GM12878 (cell line): Measurements from ENCODE around the gene MRPS18A. TPM values are rescaled to one million over a fixed set of nuclear protein-coding genes. Genes with fewer than 3 reads are reported as not detected.

Experiments
- BACH1 ChIP-seq: fragments of 450-650 bp; IDR thresholded peaks from 2 replicates; pipeline ENCODE4 v1.6.1; 2017; ENCODE audit warnings: mild to moderate bottlenecking, borderline replicate concordance
- CTCF ChIP-seq, 3 experiments: IDR thresholded peaks in 2 of 3; conservative IDR thresholded peaks in 1 of 3; 2 replicates each; pipeline ENCODE4 v1.5.1; 2011; ENCODE audit warnings: low read depth in 3 of 3, low read length in 3 of 3, mild to moderate bottlenecking in 3 of 3, control low read depth in 2 of 3, moderate library complexity in 2 of 3, inconsistent platforms in 1 of 3, mixed read lengths in 1 of 3; ENCODE audit not compliant: control insufficient read depth in 2 of 3, insufficient read depth in 1 of 3; ENCODE audit errors: extremely low read depth in 1 of 3
- IKZF2 ChIP-seq, 2 experiments: fragments of 450-650 bp; IDR thresholded peaks; 2 replicates each; pipeline ENCODE4 v1.6.1; 2017; ENCODE audit warnings: mild to moderate bottlenecking in 2 of 2, moderate library complexity in 2 of 2
- KDM1A ChIP-seq: fragments of 200-600 bp; sonication (generic); IDR thresholded peaks from 2 replicates; pipeline ENCODE4 v1.6.1; 2016; ENCODE audit warnings: borderline replicate concordance
- MLLT1 ChIP-seq: fragments of 450-650 bp; IDR thresholded peaks from 2 replicates; pipeline ENCODE4 v1.6.1; 2016; ENCODE audit warnings: mild to moderate bottlenecking
- MTA3 ChIP-seq: IDR thresholded peaks from 2 replicates; pipeline ENCODE4 v1.6.1; 2012; ENCODE audit warnings: low read length, inconsistent platforms, borderline replicate concordance
- PKNOX1 ChIP-seq: fragments of 450-650 bp; IDR thresholded peaks from 2 replicates; pipeline ENCODE4 v1.6.1; 2016; ENCODE audit warnings: mild to moderate bottlenecking
- POLR2AphosphoS5 ChIP-seq: IDR thresholded peaks from 2 replicates; pipeline ENCODE4 v1.6.1; 2011; ENCODE audit warnings: mild to moderate bottlenecking, low read length, inconsistent platforms
- RBBP5 ChIP-seq: fragments of 200-600 bp; sonication (generic); conservative IDR thresholded peaks from 2 replicates; pipeline ENCODE4 v1.6.1; 2016
- SMAD5 ChIP-seq: IDR thresholded peaks from 2 replicates; pipeline ENCODE4 v1.6.1; 2016; ENCODE audit warnings: antibody characterized with exemption, low read depth
- TCF12 ChIP-seq: IDR thresholded peaks from 2 replicates; pipeline ENCODE4 v1.6.1; 2011; ENCODE audit warnings: low read depth, mild to moderate bottlenecking, low read length
- YY1 ChIP-seq: IDR thresholded peaks from 2 replicates; pipeline ENCODE4 v1.6.1; 2011; ENCODE audit warnings: low read depth, mild to moderate bottlenecking, low read length
- ZBTB4 ChIP-seq: fragments of 450-650 bp; formaldehyde crosslinking; IDR thresholded peaks from 2 replicates; pipeline ENCODE4 v1.4.0; 2022; ENCODE audit warnings: mild to moderate bottlenecking, moderate library complexity
- polyA plus RNA-seq, 11 experiments: library from polyadenylated mRNA; depleted of rRNA in 4 of 11; unstranded in 6 of 11; stranded (reverse) in 5 of 11; fragments of >200 nt; fragmentation: Nextera tagmentation in 4 of 11; fragmentation: Illumina TruSeq in 1 of 11; extraction: Ambion mirVana in 4 of 11; extraction: Trizol in 1 of 11; gene quantifications; 1 replicate in 1 of 11; 2 replicates in 10 of 11; pipeline versions ENCODE4 v1.2.1 to v1.2.3, GENCODE V29; 2011 to 2016; ENCODE audit warnings: inconsistent platforms in 2 of 11, missing spikeins in 2 of 11, low read depth in 1 of 11
- total RNA-seq, 4 experiments: library from RNA; depleted of rRNA in 3 of 4; stranded (reverse); fragments of >200 nt in 3 of 4; fragmentation: Illumina TruSeq in 1 of 4; extraction: Trizol in 1 of 4; gene quantifications; 2 replicates each; pipeline versions ENCODE4 v1.2.1 to v1.2.3, GENCODE V29; 2013 to 2021

Gene MRPS18A
- total and polyA plus RNA-seq, 10 of the 15 experiments (the other 5 are each of a cell fraction or from before 2014, with no cell fraction given): 66.3 to 158 (median 98.7) TPM

- TF ChIP-seq KDM1A: no peak
- TF ChIP-seq CTCF (IDR thresholded peaks at IDR 0.05 in 2 of 3, conservative IDR thresholded peaks at IDR 0.05 in 1 of 3; ENCODE audit: control insufficient read depth in 2 of 3, extremely low read depth in 1 of 3, insufficient read depth in 1 of 3, low read depth in 3 of 3, low read length in 3 of 3): peak; percentile 95 to 99 (median 95)
- peak; percentile 25; the same call in 1 of the 2 replicates for TF ChIP-seq POLR2AphosphoS5
- TF ChIP-seq PKNOX1: no peak
- TF ChIP-seq IKZF2 (IDR thresholded peaks at IDR 0.05): peak in 1 of 2 experiments; percentile 26; a peak in 2 of 4 replicates
- peak; percentile 34; the same call in 1 of the 2 replicates for TF ChIP-seq TCF12
- no peak for TF ChIP-seq ZBTB4
- no peak for TF ChIP-seq SMAD5
- no peak for TF ChIP-seq MTA3
- no peak for TF ChIP-seq BACH1
- TF ChIP-seq MLLT1: peak; percentile 84
- no peak for TF ChIP-seq RBBP5
- peak; percentile 73 for TF ChIP-seq YY1
Measured at GRCh38 chr6:43667245-43668150, 20.1 kb downstream of the MRPS18A start (continued).
